HepG2 (cell line): ENCODE measurements around the gene MMP24OS. TPM values are rescaled to one million over a fixed set of nuclear protein-coding genes. Genes with fewer than 3 reads are reported as not detected.

Experiments used
- DDIT3 ChIP-seq: sonication (generic); formaldehyde crosslinking; IDR thresholded peaks from 2 replicates; pipeline ENCODE4 v1.4.0; 2020; ENCODE audit warnings: mild to moderate bottlenecking, missing genetic modification reagents
- ELF3 ChIP-seq: IDR thresholded peaks from 2 replicates; pipeline ENCODE4 v1.6.1; 2016; ENCODE audit warnings: missing genetic modification reagents, missing compliant biosample characterization
- FOXK2 ChIP-seq: fragments of 450-650 bp; IDR thresholded peaks from 2 replicates; pipeline ENCODE4 v1.6.1; 2016
- NCOA2 ChIP-seq: sonication (generic); formaldehyde crosslinking; IDR thresholded peaks from 2 replicates; pipeline ENCODE4 v1.8.0; 2022; ENCODE audit warnings: inconsistent platforms
- NFE2L1 ChIP-seq: sonication (generic); formaldehyde crosslinking; IDR thresholded peaks from 2 replicates; pipeline ENCODE4 v1.4.0; 2020; ENCODE audit warnings: missing genetic modification reagents, mild to moderate bottlenecking, borderline replicate concordance
- PHF5A ChIP-seq: IDR thresholded peaks from one replicate; pipeline ENCODE4 v1.6.1; 2018; ENCODE audit warnings: low read depth, missing genetic modification reagents; ENCODE audit not compliant: unreplicated experiment
- RAD21 ChIP-seq: fragments of 450-650 bp; formaldehyde crosslinking; IDR thresholded peaks from 2 replicates; pipeline ENCODE4 v1.5.0; 2020; ENCODE audit warnings: mild to moderate bottlenecking
- SRY ChIP-seq: sonication (generic); formaldehyde crosslinking; IDR thresholded peaks from 2 replicates; pipeline ENCODE4 v1.8.0; 2022; ENCODE audit warnings: mild to moderate bottlenecking, missing genetic modification reagents
- TRIM24 ChIP-seq: sonication (generic); formaldehyde crosslinking; IDR thresholded peaks from 2 replicates; pipeline ENCODE4 v1.8.0; 2022; ENCODE audit warnings: mild to moderate bottlenecking, missing genetic modification reagents
- ZHX1 ChIP-seq: sonication (generic); formaldehyde crosslinking; IDR thresholded peaks from 2 replicates; pipeline ENCODE4 v1.8.1; 2022; ENCODE audit warnings: low read depth, mild to moderate bottlenecking, missing genetic modification reagents
- ZNF18 ChIP-seq: sonication (generic); formaldehyde crosslinking; IDR thresholded peaks from 2 replicates; pipeline ENCODE4 v1.8.0; 2022; ENCODE audit warnings: mild to moderate bottlenecking, missing genetic modification reagents; ENCODE audit not compliant: insufficient replicate concordance
- ZNF235 ChIP-seq: sonication (generic); formaldehyde crosslinking; IDR thresholded peaks from 2 replicates; pipeline ENCODE4 v1.8.1; 2023; ENCODE audit warnings: mild to moderate bottlenecking, missing genetic modification reagents, borderline replicate concordance
- ZNF24 ChIP-seq: fragments of 450-650 bp; IDR thresholded peaks from 2 replicates; pipeline ENCODE4 v1.6.1; 2017; ENCODE audit warnings: antibody characterized with exemption, mild to moderate bottlenecking
- ZNF292 ChIP-seq: sonication (generic); formaldehyde crosslinking; IDR thresholded peaks from 2 replicates; pipeline ENCODE4 v1.8.1; 2022; ENCODE audit warnings: mild to moderate bottlenecking, low read depth, missing genetic modification reagents, borderline replicate concordance
- ZNF34 ChIP-seq: sonication (generic); formaldehyde crosslinking; IDR thresholded peaks from 2 replicates; pipeline ENCODE4 v1.4.0; 2020; ENCODE audit warnings: mild to moderate bottlenecking, missing genetic modification reagents, borderline replicate concordance
- ZNF619 ChIP-seq: sonication (generic); formaldehyde crosslinking; IDR thresholded peaks from 2 replicates; pipeline ENCODE4 v1.4.0; 2020; ENCODE audit warnings: mild to moderate bottlenecking, missing genetic modification reagents
- polyA plus RNA-seq, 8 experiments: library from polyadenylated mRNA; depleted of rRNA in 3 of 8; stranded (reverse) in 7 of 8; unstranded in 1 of 8; fragments of >200 nt; fragmentation: Illumina TruSeq in 4 of 8; extraction: Trizol in 4 of 8; gene quantifications; 2 replicates each; pipeline versions ENCODE4 v1.2.1 to v1.2.3, GENCODE V29; 2011 to 2016; ENCODE audit warnings: low read depth in 4 of 8, missing spikeins in 1 of 8, mixed read lengths in 1 of 8; ENCODE audit not compliant: insufficient read depth in 1 of 8
- total RNA-seq, 5 experiments: library from RNA; depleted of rRNA; stranded (reverse); fragments of >200 nt; fragmentation: Illumina TruSeq; extraction: Trizol; gene quantifications; 2 replicates each; pipeline ENCODE4 v1.2.3, GENCODE V29; 2016; ENCODE audit warnings: low read depth in 1 of 5
- TF ChIP-seq, protein P1 (sequence below): sonication (generic); formaldehyde crosslinking; IDR thresholded peaks from 2 replicates; pipeline ENCODE4 v1.8.0; 2022; ENCODE audit warnings: missing genetic modification reagents, mild to moderate bottlenecking, inconsistent platforms, borderline replicate concordance
- TF ChIP-seq, protein P2 (sequence below): sonication (generic); formaldehyde crosslinking; IDR thresholded peaks from 2 replicates; pipeline ENCODE4 v1.4.0; 2020; ENCODE audit warnings: mild to moderate bottlenecking, low read depth, missing genetic modification reagents
- TF ChIP-seq, protein P3 (sequence below): sonication (generic); formaldehyde crosslinking; IDR thresholded peaks from 2 replicates; pipeline ENCODE4 v1.4.0; 2020; ENCODE audit warnings: missing genetic modification reagents
- TF ChIP-seq, protein P4 (sequence below): sonication (generic); formaldehyde crosslinking; conservative IDR thresholded peaks from 2 replicates; pipeline ENCODE4 v1.8.0; 2022; ENCODE audit warnings: mild to moderate bottlenecking, moderate library complexity, missing genetic modification reagents

The MMP24OS gene
- total and polyA plus RNA-seq, 2 of the 13 experiments (the other 11 are each of a cell fraction or from before 2014, with no cell fraction given): 6.0 to 8.5 TPM

DNA sequence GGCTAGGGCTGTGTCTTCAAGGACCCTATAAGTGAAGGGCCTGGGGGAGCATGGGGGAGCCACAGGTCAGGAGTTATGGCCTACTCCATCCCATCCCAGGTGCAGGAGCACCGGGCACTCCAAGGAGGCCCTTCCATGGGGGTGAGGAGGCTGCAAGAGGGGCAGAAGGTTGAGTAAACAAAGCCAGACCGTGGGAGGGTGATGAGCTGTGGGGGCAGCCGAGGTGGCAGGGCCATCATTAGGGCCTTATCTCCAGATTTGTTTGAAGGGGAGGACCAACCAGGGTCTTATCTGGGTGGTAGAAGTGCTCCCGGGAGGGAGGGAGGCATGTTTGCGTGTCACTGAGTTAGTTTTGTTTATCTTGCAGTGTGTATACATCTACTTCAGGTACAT, 16.4 kb upstream of the MMP24OS start (continued):
- TF ChIP-seq ZNF18 (CRISPR knock-in tag): no peak
- TF ChIP-seq, protein P1, sequence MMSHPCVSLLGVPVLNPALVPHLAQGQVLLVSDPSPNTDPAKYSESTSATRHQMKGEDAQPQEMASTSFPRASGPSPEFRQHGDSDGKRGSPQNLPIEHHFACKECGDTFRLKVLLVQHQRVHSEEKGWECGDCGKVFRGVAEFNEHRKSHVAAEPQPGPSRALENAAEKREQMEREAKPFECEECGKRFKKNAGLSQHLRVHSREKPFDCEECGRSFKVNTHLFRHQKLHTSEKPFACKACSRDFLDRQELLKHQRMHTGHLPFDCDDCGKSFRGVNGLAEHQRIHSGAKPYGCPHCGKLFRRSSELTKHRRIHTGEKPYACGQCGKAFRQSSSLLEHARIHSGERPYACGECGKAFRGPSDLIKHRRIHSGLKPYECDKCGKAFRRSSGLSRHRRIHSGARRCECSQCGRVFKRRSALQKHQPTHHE (CRISPR knock-in tag): no peak
- TF ChIP-seq, protein P2, sequence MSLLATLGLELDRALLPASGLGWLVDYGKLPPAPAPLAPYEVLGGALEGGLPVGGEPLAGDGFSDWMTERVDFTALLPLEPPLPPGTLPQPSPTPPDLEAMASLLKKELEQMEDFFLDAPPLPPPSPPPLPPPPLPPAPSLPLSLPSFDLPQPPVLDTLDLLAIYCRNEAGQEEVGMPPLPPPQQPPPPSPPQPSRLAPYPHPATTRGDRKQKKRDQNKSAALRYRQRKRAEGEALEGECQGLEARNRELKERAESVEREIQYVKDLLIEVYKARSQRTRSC (CRISPR knock-in tag): no peak
- TF ChIP-seq, protein P3, sequence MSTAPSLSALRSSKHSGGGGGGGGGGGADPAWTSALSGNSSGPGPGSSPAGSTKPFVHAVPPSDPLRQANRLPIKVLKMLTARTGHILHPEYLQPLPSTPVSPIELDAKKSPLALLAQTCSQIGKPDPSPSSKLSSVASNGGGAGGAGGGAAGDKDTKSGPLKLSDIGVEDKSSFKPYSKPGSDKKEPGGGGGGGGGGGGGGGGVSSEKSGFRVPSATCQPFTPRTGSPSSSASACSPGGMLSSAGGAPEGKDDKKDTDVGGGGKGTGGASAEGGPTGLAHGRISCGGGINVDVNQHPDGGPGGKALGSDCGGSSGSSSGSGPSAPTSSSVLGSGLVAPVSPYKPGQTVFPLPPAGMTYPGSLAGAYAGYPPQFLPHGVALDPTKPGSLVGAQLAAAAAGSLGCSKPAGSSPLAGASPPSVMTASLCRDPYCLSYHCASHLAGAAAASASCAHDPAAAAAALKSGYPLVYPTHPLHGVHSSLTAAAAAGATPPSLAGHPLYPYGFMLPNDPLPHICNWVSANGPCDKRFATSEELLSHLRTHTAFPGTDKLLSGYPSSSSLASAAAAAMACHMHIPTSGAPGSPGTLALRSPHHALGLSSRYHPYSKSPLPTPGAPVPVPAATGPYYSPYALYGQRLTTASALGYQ (CRISPR knock-in tag): no peak
- TF ChIP-seq ZHX1: no peak
- no peak for TF ChIP-seq SRY
- TF ChIP-seq TRIM24: no peak
- no peak for TF ChIP-seq DDIT3 (CRISPR knock-in tag)
- peak; percentile 5; the same call in 1 of the 2 replicates for TF ChIP-seq NFE2L1 (CRISPR knock-in tag)
- TF ChIP-seq FOXK2: no peak
- TF ChIP-seq ELF3 (CRISPR knock-in tag): no peak
- no peak for TF ChIP-seq ZNF34 (CRISPR knock-in tag)
- no peak for TF ChIP-seq NCOA2 (CRISPR knock-in tag)
- no peak for TF ChIP-seq ZNF24
- no peak for TF ChIP-seq PHF5A (CRISPR knock-in tag)
- TF ChIP-seq, protein P4, sequence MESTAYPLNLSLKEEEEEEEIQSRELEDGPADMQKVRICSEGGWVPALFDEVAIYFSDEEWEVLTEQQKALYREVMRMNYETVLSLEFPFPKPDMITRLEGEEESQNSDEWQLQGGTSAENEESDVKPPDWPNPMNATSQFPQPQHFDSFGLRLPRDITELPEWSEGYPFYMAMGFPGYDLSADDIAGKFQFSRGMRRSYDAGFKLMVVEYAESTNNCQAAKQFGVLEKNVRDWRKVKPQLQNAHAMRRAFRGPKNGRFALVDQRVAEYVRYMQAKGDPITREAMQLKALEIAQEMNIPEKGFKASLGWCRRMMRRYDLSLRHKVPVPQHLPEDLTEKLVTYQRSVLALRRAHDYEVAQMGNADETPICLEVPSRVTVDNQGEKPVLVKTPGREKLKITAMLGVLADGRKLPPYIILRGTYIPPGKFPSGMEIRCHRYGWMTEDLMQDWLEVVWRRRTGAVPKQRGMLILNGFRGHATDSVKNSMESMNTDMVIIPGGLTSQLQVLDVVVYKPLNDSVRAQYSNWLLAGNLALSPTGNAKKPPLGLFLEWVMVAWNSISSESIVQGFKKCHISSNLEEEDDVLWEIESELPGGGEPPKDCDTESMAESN (CRISPR knock-in tag): no peak
- 0 out of 2 replicates have a peak, but pooled peaks have one; percentile 10 for TF ChIP-seq ZNF292 (CRISPR knock-in tag)
- TF ChIP-seq RAD21 (CRISPR knock-in tag): peak; percentile 4; the same call in 1 of the 2 replicates
- TF ChIP-seq ZNF235 (CRISPR knock-in tag): no peak
- no peak for TF ChIP-seq ZNF619 (CRISPR knock-in tag)
